CD4-positive, alpha-beta T cell treated with Interleukin-10 for 1 hour (primary cell): ENCODE measurements around the gene C4orf17.
A peak's percentile ranks its signal among the peaks of the same experiment; 100 is the strongest.

Source experiments
- DNase-seq: peaks from one replicate; pipeline ENCODE4 v3.0.0-alpha.2; 2020

C4orf17 gene

DNA sequence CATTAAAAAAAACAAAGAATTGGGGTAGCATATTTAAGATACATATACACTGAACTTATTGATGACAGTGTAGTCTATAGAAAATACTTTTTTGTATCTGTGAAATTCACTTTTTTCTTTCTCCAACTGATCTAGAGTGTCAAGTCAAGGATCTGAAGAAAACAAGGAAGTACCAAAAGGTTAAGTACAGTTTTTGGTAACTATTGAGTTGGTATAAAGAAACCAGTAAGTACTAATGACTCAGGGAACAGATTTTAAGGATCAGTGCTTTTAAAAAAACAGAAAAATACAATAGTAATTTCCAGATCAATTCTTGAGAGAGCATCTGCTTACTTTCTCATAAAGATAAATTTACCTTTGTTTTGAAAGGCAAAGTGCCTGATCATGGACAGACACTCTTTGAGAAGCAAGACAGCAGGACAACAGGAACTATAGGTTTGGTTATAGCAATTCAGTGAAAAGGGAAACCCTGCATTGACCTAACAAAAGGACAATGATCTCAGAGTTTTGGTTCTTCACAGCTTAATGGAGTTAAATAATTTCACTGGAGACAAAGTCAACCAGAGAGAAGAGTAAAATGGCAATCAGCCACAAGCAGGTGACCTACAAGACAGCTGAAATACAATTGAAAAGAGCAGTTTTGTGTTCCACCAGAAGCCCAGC lies 29.6 kb downstream of the C4orf17 start:
- DNase-seq = no peak

DNA sequence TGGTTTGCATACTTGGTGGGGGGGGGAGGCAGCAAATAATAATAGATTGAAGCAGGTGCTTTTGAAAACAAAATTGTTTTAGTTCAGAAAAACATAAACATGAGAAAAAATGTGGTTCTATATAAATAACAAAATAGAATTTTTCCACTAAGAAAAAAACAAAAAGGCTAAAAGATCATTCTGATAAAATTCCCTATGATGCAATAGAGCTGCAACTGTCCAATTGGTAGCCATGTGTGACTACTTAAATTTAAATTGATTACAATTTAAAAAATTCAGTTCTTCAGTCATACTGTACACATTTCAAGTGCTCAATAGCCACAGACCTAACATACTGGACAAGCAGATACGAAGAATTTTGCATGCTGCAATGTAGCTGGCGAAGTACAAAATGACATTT lies 42.1 kb downstream of the C4orf17 start:
- no peak for DNase-seq

DNA sequence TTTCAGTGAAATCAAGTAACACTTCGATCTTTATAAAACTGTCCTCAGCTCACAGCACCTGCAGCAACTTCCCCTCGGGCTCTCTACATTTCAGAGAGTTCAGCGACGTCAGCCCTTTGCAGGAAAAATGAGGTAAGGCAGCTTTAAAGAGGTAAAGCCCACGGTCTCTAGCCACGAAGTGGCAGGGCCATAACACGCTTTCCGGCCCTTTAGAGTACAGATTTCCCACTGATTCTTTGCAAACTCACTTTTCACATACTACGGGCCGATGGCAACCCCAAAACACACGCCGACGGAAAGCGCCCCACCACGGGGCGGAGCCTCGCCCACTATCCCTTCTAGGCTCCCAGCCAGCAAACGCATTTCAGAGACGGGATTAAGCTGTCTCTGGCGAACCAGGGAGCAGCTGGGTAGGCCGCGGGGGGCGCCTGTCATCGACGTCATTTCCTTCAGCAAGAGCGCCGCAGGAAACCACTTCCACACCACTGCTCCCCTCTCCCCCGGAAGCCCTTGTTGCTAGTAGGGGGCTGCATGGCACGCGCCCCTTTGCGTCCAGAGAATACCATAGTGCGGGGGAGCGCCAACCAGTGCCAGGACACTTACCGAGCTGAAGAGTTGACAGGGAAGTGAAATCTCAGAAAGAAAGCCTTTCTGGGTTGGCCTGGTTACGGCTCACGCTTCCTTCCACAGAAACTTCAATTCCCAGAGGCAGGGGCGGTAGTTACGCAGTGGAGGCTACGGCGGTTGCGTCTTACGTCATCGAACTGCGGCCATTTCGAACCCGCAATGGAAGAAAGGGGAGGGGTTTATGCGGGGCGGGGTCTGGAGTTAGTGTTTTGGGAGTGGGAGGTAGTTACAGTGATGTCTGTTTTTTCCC lies 52.7 kb downstream of the C4orf17 start, which contains the start of gene TRMT10A:
TRMT10A (minus strand) TSS at position 730 of the 877 bp plus-strand sequence. CDS start 4,701 bp downstream, outside the sequence.
- DNase-seq = peak; percentile 95

DNA sequence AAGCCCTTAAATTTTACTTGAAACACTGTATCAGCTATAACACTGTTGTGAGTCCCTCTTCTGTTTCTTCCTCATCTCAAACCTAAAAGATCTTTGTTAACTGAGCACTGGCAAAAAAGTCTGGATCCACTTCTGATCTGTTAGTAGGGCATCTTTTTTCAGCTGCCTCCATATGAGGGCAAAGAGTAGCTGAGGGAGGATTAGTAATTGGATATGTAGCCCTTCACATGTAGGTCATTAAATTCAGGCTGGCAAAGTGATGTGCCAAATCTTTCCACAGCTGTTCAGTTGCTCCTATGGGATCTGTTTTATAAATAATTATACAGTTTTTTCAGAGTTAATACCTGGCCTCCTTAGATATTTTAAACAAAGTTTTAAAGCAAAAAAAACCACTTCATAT lies 54.1 kb downstream of the C4orf17 start:
- DNase-seq = no peak

DNA sequence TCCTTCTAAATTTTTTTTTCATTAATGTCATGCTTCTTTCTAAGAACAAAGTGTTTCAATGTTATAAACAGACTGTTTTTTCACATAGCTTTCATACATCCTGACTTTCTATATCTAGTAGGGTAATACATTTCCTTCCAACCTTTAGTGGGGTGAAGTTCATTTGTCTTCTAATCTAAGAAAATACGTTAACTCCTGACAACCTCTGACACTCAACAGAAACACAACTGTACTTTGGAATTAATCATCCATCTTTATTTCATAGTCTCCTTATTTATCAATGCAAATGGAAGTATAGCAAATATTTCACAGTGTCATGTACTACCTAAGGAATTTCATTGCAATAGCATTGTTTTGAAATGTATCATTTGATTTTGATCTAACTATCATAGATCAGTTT lies 61.1 kb downstream of the C4orf17 start:
- no peak for DNase-seq

DNA sequence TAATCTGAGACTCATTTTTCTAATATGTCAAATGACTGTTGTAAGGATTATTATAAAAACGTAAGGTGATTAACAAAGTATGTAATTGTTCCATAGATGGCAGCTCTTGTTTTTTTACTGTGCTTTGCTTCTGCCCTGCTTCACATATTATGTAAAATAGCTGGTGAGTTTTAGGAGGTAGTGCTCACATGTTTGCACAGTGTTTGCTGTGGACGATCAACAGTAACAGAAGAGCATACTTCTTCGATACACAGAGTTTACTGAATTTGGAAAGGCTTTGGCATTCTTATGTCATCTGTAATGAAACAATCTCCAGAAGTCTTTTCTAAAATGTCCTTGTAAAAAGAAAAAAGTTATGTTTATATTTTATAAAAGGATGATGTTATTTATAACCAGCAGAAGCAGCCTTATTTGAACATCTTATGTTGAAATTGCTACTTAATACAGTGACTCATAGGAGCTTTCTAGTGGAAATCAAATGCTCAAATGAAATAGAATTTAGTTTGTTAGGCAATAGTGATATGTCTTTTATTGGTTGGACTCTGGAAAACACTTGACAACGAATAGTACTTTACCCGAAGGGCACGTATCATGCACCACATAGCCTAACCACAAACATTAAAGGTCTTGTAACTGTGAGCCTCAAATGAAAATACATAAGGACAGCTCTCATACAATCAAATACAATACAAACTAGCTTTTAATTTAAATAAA lies 61.9 kb downstream of the C4orf17 start:
- no peak for DNase-seq

DNA sequence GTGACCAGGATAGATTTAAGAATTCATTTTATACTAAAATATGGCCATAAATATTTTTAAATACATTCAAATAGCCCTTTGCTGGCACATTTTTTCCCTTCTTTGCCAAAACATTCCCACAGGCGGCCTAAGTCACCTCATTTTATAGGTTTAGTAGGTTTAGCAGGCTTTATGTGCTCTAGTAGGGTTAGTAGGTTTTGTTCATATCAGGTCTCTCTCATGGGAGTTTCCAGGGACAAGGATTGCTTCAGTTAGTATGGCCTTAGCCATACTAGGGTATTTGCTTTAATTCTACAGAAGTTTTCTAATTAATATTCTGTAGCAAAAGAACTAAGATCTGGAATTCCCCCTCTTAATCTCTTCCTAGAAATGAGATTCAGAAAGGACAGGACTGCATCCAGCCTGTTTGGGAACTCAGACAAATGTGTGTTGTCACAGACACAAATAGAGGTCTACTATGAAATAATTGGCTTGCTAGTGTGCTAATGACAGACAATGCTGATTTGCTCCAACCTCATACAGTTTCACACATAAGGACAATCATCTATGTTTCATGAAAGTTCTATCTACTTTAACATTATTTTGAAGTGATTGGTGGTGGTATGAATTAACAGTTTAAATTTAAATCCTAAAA lies 63.0 kb downstream of the C4orf17 start:
- no peak for DNase-seq

DNA sequence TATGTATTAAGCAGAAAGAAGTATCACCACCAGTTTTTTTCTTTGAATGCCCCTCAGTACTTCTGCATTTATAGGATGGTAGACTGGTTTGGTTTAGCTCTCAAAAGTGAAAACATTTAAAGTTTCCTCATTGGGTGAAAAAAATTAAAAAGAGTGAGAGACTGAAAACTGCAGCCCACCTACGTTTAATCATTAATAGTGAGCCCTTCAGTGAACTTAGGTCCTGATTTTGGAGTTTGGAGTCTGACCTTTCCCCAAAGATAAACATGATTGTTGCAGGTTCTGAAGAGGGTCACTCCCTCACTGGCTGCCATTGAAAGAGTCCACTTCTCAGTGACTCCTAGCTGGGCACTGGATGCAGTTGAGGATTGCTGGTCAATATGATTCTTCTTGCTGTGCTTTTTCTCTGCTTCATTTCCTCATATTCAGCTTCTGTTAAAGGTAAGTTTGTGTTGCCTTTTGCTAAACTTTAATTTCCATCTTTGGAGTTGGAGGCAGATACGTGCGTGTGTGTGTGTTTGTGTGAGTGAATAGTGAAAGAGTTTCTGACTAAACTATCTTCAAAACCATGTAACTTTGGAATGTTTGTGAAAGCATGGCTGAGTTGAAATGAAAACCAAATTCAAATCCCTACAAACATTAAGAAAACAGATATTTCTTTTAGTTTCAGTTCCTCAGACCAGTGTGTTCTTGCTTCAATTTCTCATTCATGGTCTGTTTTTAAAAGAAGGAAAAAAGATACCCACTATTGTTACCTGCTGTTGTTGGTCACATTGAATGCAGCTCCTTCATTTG lies 63.9 kb downstream of the C4orf17 start, which contains the start of gene MTTP:
MTTP (plus strand) TSS at position 295 of the 795 bp plus-strand sequence; CDS start at position 381, 86 bp downstream.
- no peak for DNase-seq

DNA sequence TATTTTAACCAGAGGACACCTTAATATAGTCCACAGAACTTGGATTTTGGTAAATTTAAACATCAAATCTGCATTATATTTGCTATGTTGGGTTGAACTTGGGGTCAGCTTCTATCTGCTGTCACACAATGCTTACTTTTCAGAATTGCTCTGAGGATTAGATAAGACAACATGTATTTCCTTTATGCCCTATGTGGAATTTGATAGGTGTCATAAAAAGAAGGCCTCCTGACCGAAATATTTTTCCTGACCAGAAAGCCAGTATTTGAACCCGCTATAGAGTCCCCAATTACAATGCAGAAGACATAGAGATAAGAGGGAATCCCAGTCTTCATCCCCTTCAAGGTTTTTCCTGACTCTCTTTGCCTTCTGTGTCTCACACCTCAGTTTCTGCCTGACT lies 67.9 kb downstream of the C4orf17 start:
- DNase-seq = no peak

DNA sequence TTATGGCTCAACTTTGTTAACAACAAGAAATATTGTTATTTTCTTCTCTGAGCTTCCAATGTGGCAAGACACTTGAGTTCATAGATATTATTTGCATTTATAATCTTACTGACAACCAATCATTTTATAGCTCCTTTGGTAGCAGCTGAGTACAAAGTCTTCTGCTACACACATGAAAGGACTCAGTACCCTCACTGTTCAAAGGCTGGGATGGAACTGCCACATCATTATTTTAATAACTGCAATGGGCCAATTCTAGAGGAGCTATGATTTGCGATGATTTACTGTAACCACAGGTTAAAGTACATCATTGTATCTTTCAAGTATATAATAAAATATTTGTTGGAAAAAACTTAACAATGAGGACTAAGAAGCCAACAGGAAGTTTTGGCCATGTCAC lies 74.7 kb downstream of the C4orf17 start:
- DNase-seq = no peak

DNA sequence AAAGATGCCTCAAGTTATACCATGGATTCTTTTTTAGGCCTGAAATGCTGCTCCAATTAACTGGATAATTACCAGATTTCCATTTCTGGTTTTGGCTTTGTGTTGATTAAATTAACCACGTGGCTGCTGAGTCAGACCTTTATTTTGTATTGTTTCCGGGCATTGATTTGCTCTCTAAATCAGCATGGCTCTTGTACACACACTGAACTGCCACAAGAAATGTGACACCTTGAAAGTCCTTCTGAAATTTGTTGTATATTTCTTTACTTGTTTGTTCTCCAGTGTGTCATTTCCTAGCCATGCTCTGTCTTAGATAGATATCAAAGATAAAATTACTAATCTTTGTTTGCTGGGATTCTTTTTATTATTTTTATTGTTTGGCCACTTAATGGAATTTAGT lies 75.5 kb downstream of the C4orf17 start:
- no peak for DNase-seq

DNA sequence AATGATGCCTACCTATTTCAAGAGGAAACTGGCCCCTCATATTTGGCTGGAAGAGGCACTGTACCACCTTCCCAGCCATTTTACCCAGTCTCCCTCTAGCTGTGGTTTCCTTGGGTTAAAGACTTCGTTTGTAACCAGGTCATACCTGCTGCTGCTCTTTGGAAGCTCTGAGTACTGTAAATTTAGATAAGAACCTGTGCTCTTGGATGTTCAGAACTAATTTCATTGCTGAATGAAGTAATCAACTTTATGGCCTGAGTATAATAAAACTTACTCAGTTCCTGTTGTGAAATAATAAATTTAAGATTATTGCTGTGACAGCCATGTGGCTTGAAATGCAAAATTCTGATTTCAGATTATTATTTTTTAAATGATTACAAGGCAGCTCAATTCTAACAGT lies 76.0 kb downstream of the C4orf17 start:
- no peak for DNase-seq

DNA sequence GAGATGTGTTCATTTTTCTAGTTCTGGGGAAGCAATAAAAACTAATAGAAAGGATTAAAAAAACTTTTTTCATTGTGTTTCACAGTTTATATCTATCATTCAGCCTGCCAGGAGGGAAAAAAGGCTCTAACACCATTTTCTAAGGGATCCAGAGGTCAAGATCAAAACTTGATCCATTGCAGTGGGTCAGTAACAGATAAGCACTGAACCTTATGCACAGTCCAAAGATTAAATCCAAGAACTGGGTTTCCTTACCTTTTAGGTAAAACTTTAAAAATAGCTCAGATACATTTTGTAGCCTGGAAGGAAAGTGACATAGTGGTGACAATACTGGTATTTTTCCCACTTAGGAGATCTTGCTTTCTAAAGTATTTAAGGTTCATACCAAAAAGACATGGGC lies 76.5 kb downstream of the C4orf17 start:
- DNase-seq = no peak

DNA sequence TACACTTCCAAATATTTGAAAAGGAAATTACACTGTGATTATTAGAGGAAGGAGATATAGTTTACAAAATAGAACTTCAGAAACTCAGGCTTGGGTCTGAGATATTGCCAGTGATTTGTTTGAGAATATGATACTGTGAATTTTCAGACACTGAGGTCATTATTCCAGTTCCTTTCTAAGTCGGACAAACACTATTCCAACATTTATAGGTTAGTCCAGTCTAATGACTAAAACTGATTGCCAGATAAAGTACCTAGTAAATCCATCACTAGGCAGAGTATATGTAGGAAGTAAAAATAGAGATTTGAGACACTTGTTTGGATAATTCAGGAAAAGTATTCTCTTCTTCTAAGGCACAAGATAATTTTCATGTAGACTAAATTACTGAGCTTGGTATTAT lies 77.0 kb downstream of the C4orf17 start:
- no peak for DNase-seq

DNA sequence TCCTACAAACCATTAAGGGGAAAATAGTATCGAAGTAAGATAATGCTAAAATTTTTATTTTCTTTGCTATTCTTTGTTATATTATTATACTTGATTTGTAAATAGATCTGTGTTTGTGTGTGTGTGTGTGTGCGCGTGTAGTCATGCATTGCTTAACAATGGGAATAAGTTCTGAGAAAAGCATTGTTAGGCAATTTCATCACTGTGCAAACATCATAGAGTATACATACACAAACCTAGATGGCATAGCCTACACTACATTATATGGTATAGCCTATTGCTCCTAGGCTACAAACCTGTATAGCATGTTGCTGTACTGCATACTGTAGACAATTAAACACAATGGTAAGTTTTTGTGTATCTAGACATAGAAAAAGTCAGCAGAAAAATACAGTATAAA lies 80.9 kb downstream of the C4orf17 start:
- DNase-seq = no peak
